Superior temporal gyrus (tissue), 1 donor: ENCODE results near the gene IRX4.

Experiments used
- DNase-seq: peaks from one replicate; pipeline ENCODE4 v3.0.0-alpha.2; 2016; ENCODE audit errors: extremely low spot score

Gene IRX4

GRCh38 chr5:1913578-1913977 lies 30.9 kb upstream of the IRX4 start:
- no peak for DNase-seq

DNA sequence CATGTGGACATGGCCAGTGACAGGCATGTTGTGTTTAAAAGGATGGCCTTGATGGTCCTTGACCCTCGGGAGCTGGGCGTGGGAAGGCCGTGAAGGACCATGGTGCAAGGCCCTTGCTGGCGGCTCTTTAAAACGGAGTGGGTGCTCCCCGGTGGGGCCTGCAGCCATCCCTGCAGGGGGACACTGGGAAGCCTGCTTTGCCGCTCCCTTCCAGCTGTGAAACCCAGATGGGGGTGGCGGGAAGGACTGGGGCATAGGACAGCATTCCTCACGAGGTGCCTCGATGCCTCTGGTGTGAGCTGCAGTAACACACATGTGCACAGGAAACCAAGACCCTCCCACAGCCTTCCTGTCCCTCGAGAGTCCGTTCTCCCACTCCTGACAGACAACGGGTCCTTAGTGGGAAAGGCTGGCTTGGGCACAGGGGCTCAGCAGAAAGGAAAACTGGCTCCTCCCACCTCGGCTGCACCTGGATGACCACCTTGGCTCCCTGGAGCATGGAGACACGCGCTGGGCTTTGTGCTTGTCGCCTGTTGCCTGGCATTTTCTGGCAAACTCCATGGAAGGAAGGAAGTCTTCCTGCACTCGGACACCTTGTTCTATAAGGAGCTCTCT lies 30.3 kb upstream of the IRX4 start:
- DNase-seq: no peak

DNA sequence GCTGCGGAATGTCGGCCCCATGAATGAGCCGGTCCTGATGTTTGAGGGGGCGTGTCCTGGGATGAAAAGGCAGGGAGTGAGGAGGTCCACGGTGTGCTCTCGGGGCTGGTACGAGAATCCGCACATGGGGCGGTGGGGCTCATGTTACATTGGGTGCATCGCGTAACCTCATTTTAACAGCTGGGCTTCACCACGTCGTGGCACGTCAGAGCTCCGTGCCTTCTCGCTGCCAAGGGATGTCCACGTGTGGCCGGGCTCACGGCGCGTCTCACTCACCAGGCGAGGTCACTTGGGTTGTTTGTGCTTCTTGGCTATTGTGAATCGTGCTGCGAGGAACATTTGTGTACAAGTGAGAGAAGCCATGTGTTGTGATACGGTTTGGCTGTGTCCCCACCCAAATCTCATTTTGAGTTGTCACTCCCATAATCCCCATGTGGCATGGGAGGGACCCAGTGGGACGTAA lies 29.1 kb upstream of the IRX4 start:
- no peak for DNase-seq

DNA sequence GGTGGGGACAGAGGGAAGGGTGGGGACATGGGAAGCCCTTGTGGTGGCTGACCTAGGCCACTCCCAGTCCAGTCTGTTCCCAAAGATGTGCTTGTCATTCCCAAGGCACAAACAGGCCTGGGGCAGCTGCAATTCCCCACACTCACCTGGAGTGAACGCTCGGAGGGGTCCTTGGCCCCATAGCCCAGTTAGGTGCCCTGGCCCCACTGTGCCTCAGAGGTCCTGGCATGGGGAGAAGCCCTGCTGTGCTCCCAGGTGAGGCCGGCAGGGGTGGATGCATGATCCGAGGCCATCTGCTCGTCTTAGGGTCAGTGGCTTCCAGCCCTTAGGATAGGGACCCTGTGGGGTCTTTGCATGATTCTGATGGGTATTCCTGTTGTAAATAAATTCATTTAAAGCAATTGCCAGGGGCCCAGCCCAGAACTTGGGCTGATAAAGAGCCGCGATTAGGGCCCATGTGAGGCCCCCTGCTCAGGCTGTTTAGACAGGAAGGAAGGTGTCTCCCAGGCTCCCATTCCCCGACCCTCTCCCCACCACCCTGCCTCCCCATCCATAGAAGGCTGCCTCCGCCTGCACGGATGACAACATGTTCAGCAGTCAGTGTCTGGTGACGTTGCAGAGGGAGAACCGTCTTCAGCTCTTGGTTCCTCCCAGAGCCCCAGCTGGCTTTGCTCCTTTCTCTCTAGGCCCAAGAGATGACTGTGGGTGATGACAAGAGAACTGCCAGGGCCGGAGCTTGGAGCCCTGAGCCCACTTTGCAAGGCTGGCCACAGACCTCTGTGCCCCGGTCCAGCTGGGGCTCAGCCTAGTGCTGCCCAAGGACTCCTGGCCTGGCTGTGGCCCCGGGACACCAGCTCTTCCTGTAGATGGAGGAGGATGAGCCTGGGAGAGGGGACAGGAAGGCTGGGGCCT lies 28.4 kb upstream of the IRX4 start:
- no peak for DNase-seq

GRCh38 chr5:1910081-1910760 lies 27.5 kb upstream of the IRX4 start:
- no peak for DNase-seq

GRCh38 chr5:1909346-1909985 lies 26.7 kb upstream of the IRX4 start:
- no peak for DNase-seq

GRCh38 chr5:1908931-1909330 lies 26.2 kb upstream of the IRX4 start:
- no peak for DNase-seq

- no peak for DNase-seq
Measured at GRCh38 chr5:1907616-1908015, 24.9 kb upstream of the IRX4 start.

DNA sequence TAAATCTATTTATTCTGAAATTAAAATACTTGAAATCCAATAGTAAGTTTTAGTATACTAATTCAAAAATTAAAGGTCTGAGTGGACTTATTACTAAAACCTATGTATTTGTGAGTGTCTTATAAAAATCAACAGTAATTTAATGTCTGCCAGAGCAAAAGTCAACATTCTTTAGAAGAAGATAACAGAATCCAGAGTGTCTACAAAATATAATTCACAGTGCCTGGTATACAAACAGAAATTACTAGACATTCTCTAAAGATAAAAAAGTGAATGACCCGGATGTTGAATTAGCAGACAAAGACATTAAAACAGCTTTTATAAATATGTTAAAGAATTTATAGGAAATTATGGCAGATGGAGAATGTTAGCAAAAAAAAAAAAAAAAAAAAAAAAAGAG lies 22.4 kb upstream of the IRX4 start:
- DNase-seq: no peak

GRCh38 chr5:1901983-1902382 lies 19.3 kb upstream of the IRX4 start:
- DNase-seq: no peak

DNA sequence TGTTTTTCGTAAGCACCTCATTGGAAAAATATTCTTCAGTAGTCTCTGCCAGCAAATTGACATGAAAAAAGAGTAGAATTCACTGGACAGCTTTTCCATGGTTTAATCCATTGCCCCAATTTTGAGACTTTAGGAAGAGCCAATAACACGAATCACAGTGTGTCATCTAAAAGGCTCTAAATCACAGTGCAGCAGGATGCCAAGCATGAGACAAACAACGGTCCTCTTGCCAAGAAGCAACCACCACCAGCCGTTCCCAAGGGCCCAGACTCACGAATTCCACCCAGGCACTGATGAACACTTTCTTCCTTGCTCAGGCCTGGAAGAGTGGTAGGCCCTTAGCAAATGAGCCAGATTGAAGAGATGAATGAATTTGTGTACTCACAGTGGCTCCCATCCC lies 18.3 kb upstream of the IRX4 start:
- DNase-seq: no peak

DNA sequence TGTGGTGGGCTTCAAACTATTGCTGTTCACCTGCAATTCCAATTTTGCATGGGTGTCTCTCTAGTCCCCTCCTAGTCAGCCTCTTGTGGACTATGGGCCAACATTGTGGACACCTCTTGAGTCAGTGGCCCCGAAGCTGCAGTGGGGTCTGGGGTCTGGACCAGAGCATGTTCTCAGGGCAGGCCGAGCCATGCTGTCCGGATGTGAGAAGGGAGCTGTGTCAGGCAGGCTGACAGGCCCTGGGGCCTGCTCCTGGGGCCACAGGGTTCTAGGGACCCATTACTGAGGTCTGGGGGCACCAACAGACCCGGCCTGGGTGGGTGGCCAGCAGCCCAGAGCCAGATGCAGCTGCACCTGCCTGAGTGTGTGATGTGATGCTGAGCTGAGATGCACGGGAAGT lies 16.5 kb upstream of the IRX4 start:
- no peak for DNase-seq

DNA sequence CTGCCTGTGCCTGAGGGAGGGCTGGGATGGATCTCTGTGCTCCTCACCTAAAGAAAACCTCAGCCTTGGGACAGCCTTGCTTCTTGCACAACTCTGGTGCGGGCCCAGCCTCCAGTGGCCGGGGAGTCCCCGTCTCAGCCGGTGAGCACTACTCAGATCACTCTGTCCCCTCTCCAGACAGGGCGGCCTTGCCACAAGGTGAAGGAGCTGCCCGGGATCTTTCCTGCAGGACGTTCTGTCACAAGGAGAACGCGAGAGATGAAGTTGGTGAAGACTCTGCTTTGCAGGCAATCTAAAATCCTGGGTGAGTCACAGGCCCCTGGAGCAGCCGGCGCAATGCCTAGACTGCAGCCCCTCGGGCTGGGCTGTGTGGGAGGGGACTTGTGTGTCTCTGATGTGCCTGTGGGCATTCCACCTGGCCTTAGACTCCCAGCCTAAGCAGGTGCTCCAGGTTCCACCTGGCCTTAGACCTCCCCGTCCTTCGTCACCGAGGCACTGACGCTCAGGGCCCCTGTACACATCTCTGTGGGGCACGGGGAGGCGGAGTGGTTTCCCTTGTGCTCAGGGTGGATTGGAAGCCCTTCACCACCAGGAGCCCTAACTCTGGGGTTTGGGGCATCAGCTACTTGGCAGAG lies 15.2 kb upstream of the IRX4 start:
- no peak for DNase-seq

DNA sequence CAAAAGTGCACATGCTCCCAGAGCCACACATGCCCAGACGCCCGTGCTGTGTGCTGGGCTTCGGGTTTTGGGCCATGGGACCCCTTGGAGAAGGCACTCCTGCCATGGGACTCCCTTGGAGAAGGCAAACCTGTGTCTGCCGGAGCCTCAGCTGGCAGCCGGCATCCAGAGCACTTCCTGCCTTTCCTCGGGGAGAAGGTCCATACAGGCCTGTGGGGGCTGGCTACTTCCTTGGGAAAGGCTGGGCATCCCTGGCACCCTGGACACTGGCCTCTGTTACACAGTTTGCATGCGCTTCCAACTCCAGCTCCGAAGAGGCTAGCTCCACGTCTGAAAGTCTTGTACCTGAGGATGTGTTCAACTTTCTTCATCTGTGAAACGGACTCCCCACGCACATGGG lies 14.7 kb upstream of the IRX4 start:
- DNase-seq: no peak

- no peak for DNase-seq
Measured at GRCh38 chr5:1896602-1897376, 14.1 kb upstream of the IRX4 start.

DNA sequence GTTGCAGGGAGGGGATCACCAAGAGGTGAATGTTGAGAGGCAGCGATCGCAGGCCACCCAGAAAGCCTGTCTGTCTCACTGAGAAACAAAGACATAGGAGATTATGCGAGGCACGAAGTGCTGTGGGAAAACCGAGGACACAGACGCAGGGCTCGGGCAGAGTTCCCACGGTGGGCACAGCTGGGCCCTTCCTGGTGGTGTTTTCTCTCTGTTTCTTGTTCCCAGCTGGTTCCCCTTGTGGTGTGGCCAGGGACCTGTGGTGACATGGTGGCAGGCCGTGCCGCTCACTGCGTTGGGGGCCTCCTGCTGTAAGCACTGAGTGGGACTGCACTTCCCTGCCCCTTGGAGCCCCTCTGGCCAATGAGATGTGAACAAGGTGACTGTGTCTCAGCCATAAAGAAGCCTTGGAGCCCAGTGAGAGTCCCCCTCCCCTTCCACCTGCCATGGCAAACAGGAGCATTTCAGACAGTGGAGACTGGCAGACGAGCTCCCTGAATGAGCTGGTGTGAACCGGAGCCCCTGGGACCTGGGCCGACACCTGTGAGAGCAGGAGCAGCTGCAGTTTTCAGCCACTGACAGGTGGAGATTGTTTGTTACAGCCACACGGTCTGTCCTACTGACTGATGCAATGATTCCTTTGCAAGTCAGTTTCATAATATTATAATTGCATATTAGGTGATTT lies 13.2 kb upstream of the IRX4 start:
- no peak for DNase-seq

GRCh38 chr5:1894243-1894642 lies 11.5 kb upstream of the IRX4 start:
- DNase-seq: no peak

DNA sequence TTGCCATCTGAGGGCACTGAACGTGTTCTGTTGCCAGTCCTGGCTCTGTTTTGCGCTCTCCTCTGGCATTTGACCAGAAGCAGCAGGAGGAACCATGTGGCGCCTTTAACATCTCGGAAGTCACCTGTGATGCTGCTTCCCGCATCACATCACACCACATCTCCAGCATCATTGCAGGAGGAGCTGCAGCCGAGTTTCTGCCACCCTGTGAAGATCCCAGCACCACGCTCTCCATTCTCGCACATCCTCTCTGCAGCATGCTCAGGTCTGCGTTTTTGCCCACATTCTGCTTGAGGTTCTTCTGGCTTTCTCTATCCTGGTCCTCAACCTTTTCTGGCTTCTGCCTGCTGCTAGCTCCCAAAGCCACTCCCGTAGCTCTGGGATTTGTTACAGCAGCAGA lies 11.0 kb upstream of the IRX4 start:
- DNase-seq: no peak

DNA sequence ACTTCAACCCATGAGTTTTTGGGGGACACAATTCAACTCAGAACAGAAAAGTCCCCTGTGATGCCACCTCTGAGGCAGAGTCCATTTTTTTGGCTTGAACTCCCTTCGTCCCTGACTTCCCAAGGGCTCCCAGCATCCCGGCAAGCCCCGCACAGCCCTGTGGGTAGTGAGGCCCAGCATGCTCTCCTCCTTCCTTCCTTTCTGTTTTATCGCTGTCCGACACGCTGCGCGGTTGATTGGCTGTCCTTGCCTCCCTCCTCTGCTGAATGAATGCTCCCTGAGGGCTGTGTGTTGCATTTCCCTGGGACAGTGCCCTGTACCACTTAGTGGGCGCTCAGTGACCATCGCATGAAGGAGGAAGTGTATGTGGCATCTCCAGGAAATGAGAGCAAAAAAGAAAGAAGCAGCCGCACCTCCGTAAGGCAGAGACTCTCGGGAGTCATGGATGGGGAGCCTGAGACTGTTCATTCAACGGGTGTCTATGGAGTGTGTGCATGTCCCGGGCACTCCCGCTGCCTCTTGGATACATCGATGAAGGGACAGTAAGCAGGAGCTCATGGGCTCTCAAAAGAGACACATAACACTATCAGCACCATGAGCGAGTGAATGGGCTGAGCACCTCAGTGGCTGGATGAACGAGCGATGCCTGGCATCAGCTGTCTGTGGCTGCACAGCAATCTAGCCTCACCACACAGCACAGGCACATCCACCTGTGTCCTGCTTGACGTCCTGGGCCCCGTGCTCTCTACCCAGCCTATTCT lies 10.1 kb upstream of the IRX4 start:
- no peak for DNase-seq

GRCh38 chr5:1892211-1892610 lies 9.5 kb upstream of the IRX4 start:
- DNase-seq: no peak
